Renal cortical epithelial cell (primary cell): ENCODE results near the gene MIEF1. TPM values are rescaled to one million over a fixed set of nuclear protein-coding genes. Genes with fewer than 3 reads are reported as not detected.

Experiments used
- DNase-seq: peaks from one replicate; pipeline ENCODE4 v3.0.0-alpha.2; 2011; ENCODE audit warnings: low read depth
- total RNA-seq: library from RNA; depleted of rRNA; stranded (reverse); fragments of >200 nt; gene quantifications from 2 replicates; pipeline ENCODE4 v1.2.3, GENCODE V29; 2014

MIEF1 gene
- total RNA-seq, 1 donor from 2014 or later = 29.4 TPM

DNA sequence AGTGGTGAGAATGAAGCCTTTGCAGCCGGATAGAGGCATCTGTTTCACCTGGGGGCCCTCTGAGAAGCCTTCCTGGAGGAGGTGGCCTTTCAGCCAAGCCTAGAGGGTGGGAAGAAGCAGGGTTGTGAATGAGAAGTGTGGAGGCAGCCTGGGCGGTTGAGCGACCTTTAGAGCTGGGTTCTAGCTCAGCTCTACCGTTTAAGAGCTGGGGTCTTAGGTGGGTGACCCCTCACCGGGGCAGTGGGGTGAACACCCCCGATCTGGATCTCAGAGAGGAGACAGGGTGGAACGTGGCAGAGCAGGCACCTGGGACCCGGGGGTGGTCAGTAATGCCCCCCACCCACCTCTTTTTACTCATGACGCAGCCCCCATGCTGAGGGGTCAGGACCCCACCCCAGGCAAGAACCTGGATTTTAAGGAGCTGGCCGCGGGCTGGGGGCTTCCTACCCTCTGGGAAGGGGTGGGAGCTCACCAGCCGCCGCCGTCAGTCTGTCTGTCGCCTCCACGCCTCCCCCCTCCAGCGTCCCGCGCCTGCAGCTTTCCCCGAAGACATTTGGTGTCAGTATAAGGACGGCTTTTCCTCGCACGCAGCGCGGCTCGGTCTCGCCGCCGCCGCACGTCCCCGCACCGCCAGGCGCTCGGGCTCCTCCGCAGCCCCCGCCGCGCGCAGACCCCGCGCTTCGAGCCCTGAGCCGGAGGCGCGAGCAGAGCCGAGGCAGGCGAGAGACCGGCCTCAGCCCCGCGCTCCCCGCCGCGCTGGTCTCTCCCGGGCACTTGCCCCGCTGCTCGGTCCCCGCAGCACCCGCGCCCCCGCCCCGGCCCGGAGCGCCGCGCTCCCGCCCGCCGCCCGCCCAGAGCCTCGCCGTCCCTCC, 55.1 kb downstream of the MIEF1 start:
- no peak for DNase-seq

DNA sequence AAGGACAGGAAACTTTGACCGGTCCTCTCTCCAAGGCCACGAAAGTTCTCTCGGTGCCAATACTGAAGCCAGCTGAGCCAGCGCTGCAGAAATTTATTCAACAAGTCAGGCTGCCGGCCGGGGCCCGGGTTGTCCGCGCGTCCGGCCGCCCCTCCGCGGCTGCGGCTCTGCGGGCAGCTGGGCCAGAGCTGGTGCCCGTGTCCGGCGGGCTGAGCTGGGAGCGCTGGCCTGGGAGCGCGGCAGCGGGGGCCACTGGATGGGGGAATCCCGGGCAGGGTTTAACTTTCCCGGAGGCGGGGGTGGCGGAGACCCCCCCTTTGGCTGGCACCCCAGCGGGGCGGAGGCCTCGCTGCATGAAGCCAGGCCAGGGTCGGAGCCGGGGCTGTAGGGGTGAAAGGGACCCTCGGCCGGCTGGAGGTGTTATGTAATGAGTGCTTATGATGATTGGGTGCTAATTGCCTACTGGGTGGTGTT, 56.2 kb downstream of the MIEF1 start:
- DNase-seq = no peak

DNA sequence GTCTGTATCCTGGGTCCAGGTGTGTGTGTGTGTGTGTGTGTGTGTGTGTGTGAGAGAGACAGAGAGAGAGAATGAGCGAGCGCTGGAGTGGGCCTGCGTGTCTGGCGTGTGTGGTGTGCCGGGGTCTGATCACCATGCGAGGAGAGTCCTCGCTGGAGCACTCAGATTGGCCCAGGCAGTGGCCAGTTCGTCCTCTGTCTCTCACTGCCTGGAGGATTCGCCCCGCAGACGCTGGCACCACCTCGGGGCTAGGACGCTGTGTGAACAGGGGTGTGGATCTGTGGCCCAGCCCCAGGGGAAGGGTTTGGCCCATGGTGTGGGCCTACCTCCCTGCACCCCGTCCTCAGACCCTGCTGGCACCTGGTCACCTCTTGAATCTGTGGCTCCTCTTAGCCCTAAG, 56.9 kb downstream of the MIEF1 start:
- no peak for DNase-seq

DNA sequence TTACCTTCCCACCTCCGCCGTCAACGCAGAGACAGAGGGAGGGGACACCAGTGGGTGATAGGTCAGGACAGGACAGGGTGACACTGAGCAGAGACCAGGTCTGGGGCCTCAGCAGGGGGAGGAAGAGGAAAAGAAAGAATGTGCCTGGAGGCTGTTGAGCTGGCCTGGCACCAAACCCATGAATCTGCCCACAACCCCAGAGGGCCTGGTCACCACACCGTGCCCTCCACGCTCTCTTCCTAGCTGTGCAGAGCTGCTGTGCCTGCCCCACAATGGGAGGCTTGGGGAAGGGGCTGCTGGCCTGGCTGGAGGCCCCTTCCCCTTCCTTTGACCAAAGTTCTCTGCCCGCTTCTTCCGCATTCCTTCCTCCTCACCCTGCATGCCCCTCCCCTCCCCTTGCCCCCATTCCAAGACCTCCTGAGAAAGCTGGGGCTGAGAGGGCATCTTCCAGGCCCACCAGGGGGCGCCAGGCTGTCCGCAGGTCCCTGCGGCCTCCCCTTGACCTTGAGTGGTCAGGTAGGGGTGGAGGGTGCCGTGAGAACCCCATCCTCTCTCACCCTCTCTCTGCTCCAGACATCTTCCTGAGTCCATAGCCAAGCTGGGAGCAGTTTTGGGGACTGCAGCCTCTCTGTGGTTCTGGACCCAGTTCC, 57.5 kb downstream of the MIEF1 start:
- peak; percentile 16 for DNase-seq

DNA sequence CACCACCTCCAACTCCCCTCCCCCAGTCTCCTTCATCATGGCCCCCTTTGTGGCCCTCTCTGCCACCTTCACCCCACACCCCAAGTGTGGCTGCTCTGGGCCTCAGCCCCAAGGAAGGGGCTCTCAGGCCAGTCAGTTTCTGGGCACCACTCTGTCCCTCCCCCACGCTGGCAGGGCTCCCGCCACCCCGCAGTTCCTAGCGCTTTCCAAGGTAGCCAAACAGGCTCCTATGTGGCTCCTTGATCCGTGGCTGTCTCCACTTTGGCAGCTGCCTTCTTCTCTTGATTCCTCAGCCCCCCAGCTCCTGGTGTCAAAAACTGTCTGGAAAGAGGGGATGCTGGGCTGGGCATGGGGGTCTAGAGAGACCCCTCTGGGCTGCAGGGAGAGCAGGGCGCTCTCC, 58.0 kb downstream of the MIEF1 start:
- DNase-seq = no peak

DNA sequence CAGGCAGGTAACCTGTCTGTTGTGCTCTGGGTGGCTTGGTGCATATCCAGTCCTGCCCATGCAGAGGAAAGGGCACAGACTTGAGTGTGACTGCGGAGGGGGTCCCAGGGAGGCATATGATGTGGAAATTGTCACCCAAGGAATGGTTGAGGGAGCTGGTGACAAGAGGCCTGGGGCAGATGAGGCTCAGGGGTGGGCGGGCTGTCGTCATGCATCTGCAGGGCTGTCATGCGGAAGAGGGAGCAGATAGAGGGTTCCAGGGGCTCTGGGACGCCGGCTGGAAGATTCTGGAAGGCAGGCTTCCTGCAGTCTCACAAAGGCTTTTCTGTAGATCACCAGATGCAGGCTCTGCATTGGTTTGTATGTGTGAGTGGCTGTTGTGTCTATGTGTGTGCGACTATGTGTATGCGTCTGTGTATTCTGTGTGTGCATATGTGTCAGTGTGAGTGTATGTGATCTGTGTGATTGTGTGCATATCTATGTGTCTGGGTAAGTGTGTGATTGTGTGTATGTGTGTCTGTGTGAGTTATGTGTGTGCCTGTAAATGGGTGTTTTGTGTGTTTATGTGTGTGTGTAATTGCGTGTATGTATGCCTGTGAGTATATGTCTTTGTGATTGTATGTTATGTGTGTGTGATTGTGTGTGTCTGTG, 60.9 kb downstream of the MIEF1 start:
- no peak for DNase-seq

DNA sequence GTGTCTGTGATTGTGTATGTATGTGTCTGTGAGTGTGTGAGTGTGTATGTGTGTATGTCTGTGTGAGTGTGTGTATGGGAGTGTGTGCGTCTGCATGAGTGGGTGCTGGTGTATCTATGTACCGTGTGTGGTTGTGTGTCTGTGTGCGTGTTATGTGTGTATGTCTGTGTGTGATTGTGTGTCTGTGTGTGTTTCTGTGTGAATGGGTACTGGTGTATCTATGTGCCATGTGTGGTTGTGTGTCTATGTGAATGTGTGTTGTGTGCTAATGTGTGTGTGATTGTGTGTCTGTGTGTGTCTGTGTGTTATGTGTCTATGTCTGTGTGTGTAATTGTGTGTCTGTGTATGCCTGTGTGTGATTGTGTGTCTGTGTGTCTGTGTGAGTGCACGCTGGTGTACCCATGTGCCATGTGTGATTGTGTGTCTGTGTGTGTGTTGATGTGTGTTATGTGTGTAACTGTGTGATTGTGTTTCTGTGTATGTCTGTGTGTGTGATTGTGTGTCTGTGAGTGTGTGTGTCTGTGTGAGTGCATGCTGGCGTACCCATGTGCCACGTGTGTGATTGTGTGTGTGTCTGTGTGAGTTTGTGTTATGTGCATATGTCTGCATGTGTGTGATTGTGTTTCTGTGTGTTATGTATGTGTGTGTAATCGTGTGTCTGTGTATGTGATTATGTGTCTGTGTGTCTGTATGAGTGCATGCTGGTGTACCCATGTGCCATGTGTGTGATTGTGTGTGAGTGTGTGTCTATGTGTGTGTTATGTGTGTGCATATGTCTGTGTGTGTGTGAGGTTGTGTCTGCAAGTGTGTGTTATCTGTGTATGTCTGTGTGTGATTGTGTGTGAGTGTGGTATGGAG, 61.7 kb downstream of the MIEF1 start:
- no peak for DNase-seq

DNA sequence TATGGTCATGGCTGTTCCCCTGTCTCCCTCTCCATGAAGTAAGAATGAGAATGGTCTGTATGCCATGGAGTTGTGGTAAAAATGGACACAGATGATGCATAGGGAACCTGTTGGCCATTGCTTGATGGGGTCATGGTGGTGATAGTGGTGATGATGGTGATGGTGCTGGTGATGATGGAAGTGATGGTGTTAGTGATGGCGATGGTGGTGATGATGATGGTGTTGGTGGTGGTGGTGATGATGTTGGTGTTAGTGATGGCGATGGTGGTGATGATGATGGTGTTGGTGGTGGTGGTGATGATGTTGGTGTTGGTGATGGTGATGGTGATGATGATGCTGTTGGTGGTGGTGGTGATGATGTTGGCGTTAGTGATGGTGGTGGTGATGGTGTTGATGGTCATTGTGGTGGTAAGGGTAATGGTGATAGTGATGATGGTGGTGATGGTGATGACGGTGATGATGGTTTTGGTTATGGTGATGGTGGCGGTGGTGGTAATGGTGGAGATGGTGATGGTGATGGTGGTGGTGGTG, 63.4 kb downstream of the MIEF1 start:
- DNase-seq = no peak

DNA sequence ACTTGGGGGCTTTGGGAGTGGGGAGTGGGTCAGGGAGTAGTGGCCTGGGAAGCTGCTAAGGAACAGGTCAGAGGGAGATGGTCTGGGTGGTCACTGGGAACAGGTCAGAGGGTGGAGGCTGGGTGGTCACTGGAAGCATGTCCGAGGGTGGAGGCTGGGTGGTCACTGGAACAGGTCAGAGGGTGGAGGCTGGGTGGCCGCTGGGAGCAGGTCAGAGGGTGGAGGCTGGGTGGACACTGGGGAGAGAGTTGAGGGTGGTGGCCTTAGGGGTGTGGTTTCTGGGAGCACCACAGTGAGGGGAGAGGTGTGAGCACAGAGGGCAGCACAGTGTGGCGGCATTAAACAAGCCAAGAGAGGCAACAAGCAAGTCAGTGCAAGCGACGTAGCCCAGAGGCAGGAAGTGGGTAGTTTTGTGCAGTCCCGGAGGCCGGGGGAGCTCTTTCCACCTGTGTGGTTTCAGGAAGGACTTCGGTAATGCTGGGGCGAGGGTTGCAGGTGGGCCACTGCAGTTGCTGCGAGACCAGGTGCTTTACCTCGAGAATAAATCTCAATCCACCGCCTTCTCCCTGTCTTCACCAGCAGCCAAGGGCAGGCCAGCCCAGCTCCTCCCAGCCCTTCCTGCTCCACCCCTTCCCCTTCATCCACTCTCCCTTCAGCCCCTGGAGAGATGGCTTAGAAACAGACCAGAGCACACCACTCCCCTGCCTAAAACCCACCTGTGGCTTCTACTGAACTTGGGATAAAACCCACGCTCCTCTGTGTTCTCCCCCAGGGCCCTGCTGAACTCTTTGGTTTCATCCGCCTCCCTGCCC, 65.3 kb downstream of the MIEF1 start:
- DNase-seq = no peak

Other genes starting within 250 kb of the MIEF1 start
- gene RPL3, start 182.7 kb upstream of the MIEF1 start, total RNA-seq = 1,714 and 3,145 TPM in 2 replicates
- 11.9 TPM in 1 of 2 replicates, not detected in the other for gene SYNGR1, start 152.3 kb upstream of the MIEF1 start, total RNA-seq
- 7.5 and 18.7 TPM in 2 replicates for gene TAB1, start 102.5 kb upstream of the MIEF1 start, total RNA-seq
- gene MGAT3, start 45.3 kb upstream of the MIEF1 start, total RNA-seq = 0.40 TPM in 1 of 2 replicates, not detected in the other
- gene ATF4, start 18.3 kb downstream of the MIEF1 start, total RNA-seq = 177 and 255 TPM in 2 replicates
- gene RPS19BP1, start 30.5 kb downstream of the MIEF1 start, total RNA-seq = 47.1 and 49.5 TPM in 2 replicates
- 0.10 TPM in 1 of 2 replicates, not detected in the other for gene CACNA1I, start 68.5 kb downstream of the MIEF1 start, total RNA-seq